ENCODE results near the gene DEPP1. TPM values are rescaled to one million over a fixed set of nuclear protein-coding genes. Genes with fewer than 3 reads are reported as not detected.

The DEPP1 gene
- total RNA-seq, 1 experiment from 2014 or later: 3.8 TPM

Other genes starting within 250 kb of the DEPP1 start
- gene TMEM72, start 67.5 kb downstream of the DEPP1 start, total RNA-seq (2021; ENCODE audit: unreplicated experiment): not detected
- gene RASSF4, start 19.0 kb downstream of the DEPP1 start, total RNA-seq (2021; ENCODE audit: unreplicated experiment): 2.8 TPM
- 13.5 TPM for gene ZNF22, start 22.1 kb upstream of the DEPP1 start, total RNA-seq (2021; ENCODE audit: unreplicated experiment)